A673 (cell line): ENCODE measurements around the gene RER1. TPM values are rescaled to one million over a fixed set of nuclear protein-coding genes. Genes with fewer than 3 reads are reported as not detected.

ENCODE experiments used
- BruUV-seq: library from RNA; stranded (reverse); fragments of 400-500 nt; replicated peaks from 2 replicates; lab custom pipeline; 2021; lab: Mats Ljungman, UMichigan
- CTCF ChIA-PET: fragments of 300-600 bp; sonication (Branson Sonifier 250); formaldehyde crosslinking; loops from one replicate; lab custom pipeline; 2022; ENCODE audit warnings: antibody characterized with exemption; lab: Charles Lee
- POLR2A ChIA-PET: fragments of 300-600 bp; sonication (Branson Sonifier 250); formaldehyde crosslinking; loops from one replicate; lab custom pipeline; 2022; ENCODE audit warnings: antibody characterized with exemption; ENCODE audit not compliant: low non-redundant PET; lab: Charles Lee
- DNase-seq: peaks from one replicate; pipeline ENCODE4 v3.0.0-alpha.2; 2015; ENCODE audit warnings: low spot score
- H3K27ac ChIP-seq: fragments of 200-600 bp; sonication (generic); 2 replicates; pipeline ENCODE4 v1.5.1; 2016; ENCODE audit warnings: mixed run types, low read depth, mild to moderate bottlenecking, mixed read lengths, antibody characterized with exemption, low read length; ENCODE audit not compliant: poor library complexity, severe bottlenecking
- H3K27me3 ChIP-seq: fragments of 200-600 bp; sonication (generic); replicated peaks from 2 replicates; pipeline ENCODE4 v1.6.1; 2017; ENCODE audit warnings: mixed run types, low read depth, mild to moderate bottlenecking, mixed read lengths, antibody characterized with exemption, low read length; ENCODE audit not compliant: insufficient read depth, poor library complexity
- H3K36me3 ChIP-seq: fragments of 200-600 bp; sonication (generic); 2 replicates; pipeline ENCODE4 v1.6.1; 2016; ENCODE audit warnings: mixed run types, mild to moderate bottlenecking, mixed read lengths, antibody characterized with exemption, low read length; ENCODE audit not compliant: insufficient read depth, poor library complexity, severe bottlenecking
- H3K4me1 ChIP-seq: fragments of 200-600 bp; sonication (generic); 2 replicates; pipeline ENCODE4 v1.6.1; 2017; ENCODE audit warnings: mixed run types, mild to moderate bottlenecking, mixed read lengths, antibody characterized with exemption, low read length; ENCODE audit not compliant: insufficient read depth, poor library complexity, severe bottlenecking
- H3K4me3 ChIP-seq: fragments of 200-600 bp; sonication (generic); 2 replicates; pipeline ENCODE4 v1.5.1; 2016; ENCODE audit warnings: low read depth, mixed run types, mild to moderate bottlenecking, mixed read lengths, low read length; ENCODE audit not compliant: poor library complexity, severe bottlenecking
- H3K9me3 ChIP-seq: fragments of 200-600 bp; sonication (generic); 2 replicates; pipeline ENCODE4 v1.6.1; 2016; ENCODE audit warnings: mixed run types, low read depth, mild to moderate bottlenecking, mixed read lengths, antibody characterized with exemption, low read length; ENCODE audit not compliant: poor library complexity, severe bottlenecking
- EZH2 ChIP-seq: fragments of 200-600 bp; sonication (generic); IDR thresholded peaks from 2 replicates; pipeline ENCODE4 v1.6.1; 2017; ENCODE audit warnings: borderline replicate concordance, low read depth, mild to moderate bottlenecking, mixed read lengths, antibody characterized with exemption, low read length; ENCODE audit not compliant: poor library complexity, severe bottlenecking
- intact Hi-C: fragments of 100-400 bp; cut with micrococcal nuclease; formaldehyde crosslinking; loops from one replicate; pipeline ENCODE4 v1.10.0; 2022; ENCODE audit not compliant: unreplicated experiment
- total RNA-seq: library from RNA; stranded (reverse); gene quantifications from 2 replicates; pipeline ENCODE4 v1.2.3, GENCODE V29; 2021
- TF ChIP-seq, protein P1 (sequence below): fragments of 300-800, 200-600 bp; sonication (generic); conservative IDR thresholded peaks from 2 replicates; pipeline ENCODE4 v1.5.1; 2017; ENCODE audit warnings: low read depth, mild to moderate bottlenecking, antibody characterized with exemption, low read length, moderate library complexity, mixed read lengths

Gene RER1
- total RNA-seq, 1 experiment from 2014 or later, result 154 TPM

- CTCF ChIA-PET, result no interaction called here
- no peak overlapping the region for H3K27ac ChIP-seq
- no peaks in the 10 kb centered on the region for H3K36me3 ChIP-seq
- DNase-seq, result no peak
- H3K27me3 ChIP-seq, result peaks cover 57% of the 10 kb centered on the region
- peaks cover 16% of the 10 kb centered on the region for H3K4me1 ChIP-seq
- intact Hi-C loops, result no loop called here
- H3K4me3 ChIP-seq, result no peak overlapping the region
- H3K9me3 ChIP-seq, result no peaks in the 10 kb centered on the region
- TF ChIP-seq, protein P1, sequence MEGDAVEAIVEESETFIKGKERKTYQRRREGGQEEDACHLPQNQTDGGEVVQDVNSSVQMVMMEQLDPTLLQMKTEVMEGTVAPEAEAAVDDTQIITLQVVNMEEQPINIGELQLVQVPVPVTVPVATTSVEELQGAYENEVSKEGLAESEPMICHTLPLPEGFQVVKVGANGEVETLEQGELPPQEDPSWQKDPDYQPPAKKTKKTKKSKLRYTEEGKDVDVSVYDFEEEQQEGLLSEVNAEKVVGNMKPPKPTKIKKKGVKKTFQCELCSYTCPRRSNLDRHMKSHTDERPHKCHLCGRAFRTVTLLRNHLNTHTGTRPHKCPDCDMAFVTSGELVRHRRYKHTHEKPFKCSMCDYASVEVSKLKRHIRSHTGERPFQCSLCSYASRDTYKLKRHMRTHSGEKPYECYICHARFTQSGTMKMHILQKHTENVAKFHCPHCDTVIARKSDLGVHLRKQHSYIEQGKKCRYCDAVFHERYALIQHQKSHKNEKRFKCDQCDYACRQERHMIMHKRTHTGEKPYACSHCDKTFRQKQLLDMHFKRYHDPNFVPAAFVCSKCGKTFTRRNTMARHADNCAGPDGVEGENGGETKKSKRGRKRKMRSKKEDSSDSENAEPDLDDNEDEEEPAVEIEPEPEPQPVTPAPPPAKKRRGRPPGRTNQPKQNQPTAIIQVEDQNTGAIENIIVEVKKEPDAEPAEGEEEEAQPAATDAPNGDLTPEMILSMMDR, result no peak
- TF ChIP-seq EZH2, result no peak
- POLR2A ChIA-PET, result no interaction called here
- BruUV-seq, result no TSS peak
Measured at GRCh38 chr1:2415801-2416208, 24.2 kb downstream of the RER1 start.

DNA sequence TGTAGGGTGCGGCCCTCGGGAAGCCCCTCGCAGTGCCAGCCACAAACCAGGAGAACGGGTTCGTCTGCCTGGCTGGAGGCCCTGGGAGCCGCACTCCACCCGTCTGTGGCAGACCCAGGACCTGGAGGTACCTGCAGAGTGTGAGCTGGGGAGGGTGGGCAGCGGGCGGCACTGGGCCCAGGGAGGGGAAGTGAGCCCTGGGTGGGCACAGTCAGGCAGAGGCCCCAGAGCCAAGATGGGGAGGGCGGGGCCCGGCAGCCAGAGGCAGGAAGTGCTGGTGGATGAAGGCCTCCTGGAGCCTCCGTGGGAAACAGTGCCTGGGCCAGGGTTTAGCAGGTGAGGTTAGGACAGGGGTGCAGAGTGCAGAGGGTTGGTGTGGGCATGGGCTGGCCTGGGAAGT, 24.8 kb downstream of the RER1 start:
- no peaks in the 10 kb centered on the region for H3K9me3 ChIP-seq
- TF ChIP-seq, protein P1, result no peak
- TF ChIP-seq EZH2, result no peak
- peaks cover 16% of the 10 kb centered on the region for H3K4me1 ChIP-seq
- intact Hi-C loops, result no loop called here
- H3K4me3 ChIP-seq, result no peak overlapping the region
- ChIA-PET CTCF (no interaction called here), POLR2A (no interaction called here)
- H3K36me3 ChIP-seq, result no peaks in the 10 kb centered on the region
- no peak overlapping the region for H3K27ac ChIP-seq
- DNase-seq, result no peak
- peaks cover 58% of the 10 kb centered on the region for H3K27me3 ChIP-seq
- BruUV-seq, result no TSS peak

DNA sequence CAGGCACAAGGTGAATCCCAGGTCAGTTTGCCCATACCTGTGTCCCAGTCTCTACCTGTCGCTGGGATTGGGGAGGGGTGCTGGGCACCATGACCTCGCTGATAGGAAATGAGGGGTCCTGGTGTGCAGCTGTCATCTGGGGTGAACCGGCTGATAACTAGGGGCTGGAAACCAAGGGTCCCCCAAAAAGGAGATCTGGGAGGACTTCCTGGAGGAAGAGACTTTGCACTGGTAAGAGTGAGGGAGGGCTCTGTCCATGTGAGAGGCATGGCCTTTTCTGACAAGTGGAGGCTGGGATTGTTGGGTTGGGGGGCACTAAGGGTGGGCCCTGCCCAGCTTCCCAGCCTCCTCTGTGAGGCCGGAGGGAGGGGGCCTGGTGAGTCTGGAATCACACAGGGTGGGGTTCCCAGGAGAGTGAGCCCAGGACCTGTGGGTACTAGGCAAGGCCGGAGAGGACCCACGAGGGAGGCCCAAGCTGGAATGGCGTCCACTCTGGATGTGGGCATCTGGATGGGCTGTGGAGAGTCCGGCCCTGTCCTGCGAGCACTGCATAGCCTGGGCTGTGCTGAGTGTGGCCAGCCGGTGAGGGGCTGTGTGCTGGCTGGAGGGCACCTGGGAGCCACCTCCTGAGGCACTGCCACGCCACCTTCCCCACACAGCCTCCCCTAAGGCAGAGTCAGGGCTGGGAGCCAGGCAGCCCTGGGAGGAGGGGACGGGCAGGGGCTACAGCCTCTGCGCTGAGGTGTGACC, 25.6 kb downstream of the RER1 start:
- intact Hi-C loops, result no loop called here
- Histone ChIP-seq H3K9me3 (no peaks in the 10 kb centered on the region), H3K27me3 (peaks cover 61% of the 10 kb centered on the region), H3K27ac (no peak overlapping the region), H3K4me3 (no peak overlapping the region), H3K4me1 (peaks cover 16% of the 10 kb centered on the region), H3K36me3 (no peaks in the 10 kb centered on the region)
- POLR2A ChIA-PET, result no interaction called here
- BruUV-seq, result no TSS peak
- no peak for TF ChIP-seq EZH2
- TF ChIP-seq, protein P1, result no peak
- no peak for DNase-seq
- CTCF ChIA-PET, result interaction anchor here (0.6 kb wide), 1 partner anchor 989 kb away, joined by 3 read pairs; no protein-coding TSS in a partner anchor
